ENCODE measurements around the gene FMN2. TPM values are rescaled to one million over a fixed set of nuclear protein-coding genes. Genes with fewer than 3 reads are reported as not detected.
"Not testable (repeated sequence)": the region's sequence is repeated elsewhere in the genome, so short reads cannot be mapped to it uniquely, and the experiment has no call there.

Gene FMN2
- total RNA-seq, 2 donors from 2014 or later: not detected

GRCh38 chr1:240244968-240245628, 153.4 kb downstream of the FMN2 start:
- H3K9me3 Mint-ChIP-seq: peaks cover 10% of the 10 kb centered on the region
- H3K4me3 Mint-ChIP-seq: no peak overlapping the region
- no peak for ATAC-seq
- H3K27ac Mint-ChIP-seq: no peak overlapping the region
- H3K27me3 Mint-ChIP-seq: no peaks in the 10 kb centered on the region
- no peaks in the 10 kb centered on the region for H3K4me1 Mint-ChIP-seq (ENCODE audit: low read depth in 2 of 2)
- DNase-seq (ENCODE audit: low spot score): no peak
- H3K36me3 Mint-ChIP-seq: no peaks in the 10 kb centered on the region

- ATAC-seq (no peak), DNase-seq (ENCODE audit: low spot score) (no peak)
- H3K27me3 Mint-ChIP-seq: no peaks in the 10 kb centered on the region
- peaks cover 10% of the 10 kb centered on the region for H3K9me3 Mint-ChIP-seq
- no peaks in the 10 kb centered on the region for H3K4me1 Mint-ChIP-seq (ENCODE audit: low read depth in 2 of 2)
- no peak overlapping the region for H3K4me3 Mint-ChIP-seq
- no peak overlapping the region for H3K27ac Mint-ChIP-seq
- no peaks in the 10 kb centered on the region for H3K36me3 Mint-ChIP-seq
These were observed 153.9 kb downstream of the FMN2 start for GRCh38 chr1:240245629-240246020.

DNA sequence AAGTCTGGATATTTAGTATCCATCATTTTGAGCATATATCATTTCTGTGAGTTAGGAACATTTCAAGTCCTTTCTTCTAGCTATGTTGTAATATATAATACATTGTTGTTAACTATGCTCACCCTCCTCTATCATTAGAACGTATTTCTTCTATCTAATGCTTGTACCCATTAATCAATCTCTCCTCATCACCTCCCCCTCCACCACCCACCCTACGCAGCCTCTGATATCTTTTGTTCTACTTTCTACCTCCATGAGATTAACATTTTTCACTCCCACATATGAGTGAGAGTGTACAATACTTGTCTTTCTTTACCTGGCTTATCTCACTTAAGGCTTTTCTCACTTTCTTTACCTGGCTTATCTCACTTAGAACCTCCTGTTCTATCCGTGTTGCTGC, 156.2 kb downstream of the FMN2 start:
- no peaks in the 10 kb centered on the region for H3K4me1 Mint-ChIP-seq (ENCODE audit: low read depth in 2 of 2)
- ATAC-seq (no peak), DNase-seq (ENCODE audit: low spot score) (no peak)
- no peak overlapping the region for H3K27ac Mint-ChIP-seq
- peaks cover 9% of the 10 kb centered on the region for H3K9me3 Mint-ChIP-seq
- H3K27me3 Mint-ChIP-seq: peaks cover 0 to 3% of the 10 kb centered on the region in 2 donors
- H3K4me3 Mint-ChIP-seq: no peak overlapping the region
- H3K36me3 Mint-ChIP-seq: no peaks in the 10 kb centered on the region

DNA sequence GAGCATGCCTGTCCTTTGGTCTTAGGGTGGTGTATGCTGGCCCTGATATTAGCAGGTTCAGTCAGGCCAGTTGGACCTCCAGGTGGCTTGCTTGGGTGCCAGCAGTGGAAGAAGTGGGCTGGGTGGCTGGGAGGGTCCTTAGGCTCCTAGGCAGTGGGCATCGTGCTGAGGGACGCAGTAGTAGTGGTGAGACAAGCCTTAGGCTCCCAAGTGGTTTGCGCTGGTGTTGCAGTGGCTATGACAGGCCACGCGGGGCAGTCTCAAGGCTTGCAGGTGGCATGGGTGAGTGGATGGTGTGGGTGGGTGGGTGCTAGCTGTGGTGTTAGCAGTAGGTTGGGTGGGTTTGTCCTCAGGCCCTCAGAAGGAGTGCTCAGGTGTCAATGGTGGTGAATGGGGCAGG, 162.3 kb downstream of the FMN2 start:
- no peak for DNase-seq (ENCODE audit: low spot score)

DNA sequence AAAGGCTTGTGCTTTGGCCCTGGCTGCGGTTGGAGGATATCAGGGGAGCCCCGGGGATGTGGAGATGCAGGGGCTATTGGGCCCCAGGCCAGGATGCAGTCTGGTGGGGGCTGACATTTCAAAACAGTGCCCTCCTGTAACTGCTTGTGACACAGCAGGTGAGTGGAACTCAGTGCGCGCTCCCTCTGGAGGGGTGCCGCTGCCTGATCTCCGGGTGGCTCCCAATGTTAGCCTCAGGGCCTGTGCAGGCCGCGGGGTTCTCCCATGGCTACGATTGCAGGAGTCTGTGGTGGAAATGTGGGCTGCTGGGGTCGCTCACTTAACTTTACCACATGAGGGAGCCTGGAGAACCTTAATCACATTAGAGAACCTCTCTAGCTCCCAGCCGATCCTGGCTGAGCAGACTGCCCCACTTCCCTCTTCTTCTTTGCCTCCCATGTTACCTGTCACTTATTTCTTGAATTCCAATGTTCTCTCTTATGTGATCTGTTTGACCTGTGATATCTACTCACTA, 163.2 kb downstream of the FMN2 start:
- Mint-ChIP-seq H3K4me3 (no peak overlapping the region), H3K4me1 (ENCODE audit: low read depth in 2 of 2) (no peaks in the 10 kb centered on the region), H3K27ac (no peak overlapping the region), H3K27me3 (peaks cover 0 to 3% of the 10 kb centered on the region in 2 donors), H3K36me3 (no peaks in the 10 kb centered on the region), H3K9me3 (peaks cover 15% of the 10 kb centered on the region)
- no peak for ATAC-seq
- no peak for DNase-seq (ENCODE audit: low spot score)

More for the DNA sequence above, 162.3 kb downstream of the FMN2 start:
- Mint-ChIP-seq H3K27ac (no peak overlapping the region), H3K4me3 (no peak overlapping the region), H3K36me3 (no peaks in the 10 kb centered on the region), H3K9me3 (peaks cover 15% of the 10 kb centered on the region), H3K4me1 (ENCODE audit: low read depth in 2 of 2) (no peaks in the 10 kb centered on the region), H3K27me3 (peaks cover 0 to 3% of the 10 kb centered on the region in 2 donors)
- ATAC-seq: no peak

DNA sequence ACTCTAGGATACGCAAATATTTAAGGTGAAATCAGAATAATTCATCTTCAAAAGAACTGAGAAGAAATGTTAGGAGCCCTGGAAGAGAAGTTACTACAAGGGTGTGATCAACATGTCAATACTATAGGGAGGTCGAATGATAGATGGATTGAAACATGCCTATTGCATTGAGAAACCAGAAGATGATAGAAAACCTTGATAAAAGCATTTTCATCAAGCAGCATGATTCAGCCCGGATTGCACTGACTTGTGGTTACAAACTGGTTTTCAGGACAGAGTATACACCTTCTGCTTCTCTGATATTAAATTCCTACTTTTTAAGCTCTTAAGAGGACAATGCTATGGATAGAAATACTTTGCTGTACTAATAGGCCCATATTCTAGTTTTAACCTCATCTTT, 164.2 kb downstream of the FMN2 start:
- Mint-ChIP-seq H3K4me3 (no peak overlapping the region), H3K4me1 (ENCODE audit: low read depth in 2 of 2) (no peaks in the 10 kb centered on the region), H3K9me3 (peaks cover 15% of the 10 kb centered on the region), H3K36me3 (no peaks in the 10 kb centered on the region), H3K27me3 (peaks cover 0 to 3% of the 10 kb centered on the region in 2 donors), H3K27ac (no peak overlapping the region)
- no peak for DNase-seq (ENCODE audit: low spot score)
- no peak for ATAC-seq

- Mint-ChIP-seq H3K4me3 (no peak overlapping the region), H3K4me1 (ENCODE audit: low read depth in 2 of 2) (no peaks in the 10 kb centered on the region), H3K9me3 (peaks cover 15% of the 10 kb centered on the region), H3K27me3 (peaks cover 0 to 3% of the 10 kb centered on the region in 2 donors), H3K27ac (no peak overlapping the region), H3K36me3 (no peaks in the 10 kb centered on the region)
- ATAC-seq (no peak), DNase-seq (ENCODE audit: low spot score) (no peak)
These were observed 165.3 kb downstream of the FMN2 start for GRCh38 chr1:240256836-240257503.

DNA sequence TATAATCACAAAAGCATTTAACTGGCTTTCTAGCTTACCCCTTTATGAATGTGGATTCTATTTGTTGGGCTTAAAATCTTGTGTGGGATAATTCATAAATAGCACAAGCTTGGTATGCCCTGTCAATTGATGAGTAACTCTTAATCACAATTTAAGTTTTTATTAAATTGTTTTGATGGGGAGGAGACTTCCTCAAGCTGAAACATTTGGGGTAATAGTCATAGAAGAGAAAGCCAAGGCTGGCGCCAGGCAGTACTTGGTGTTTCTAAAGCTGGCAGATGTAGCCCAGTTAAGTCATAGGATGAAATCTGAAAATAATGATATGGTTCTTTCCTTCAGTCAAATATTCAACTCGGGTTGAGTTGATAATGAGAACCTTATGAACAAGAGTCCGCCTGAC, 167.2 kb downstream of the FMN2 start:
- Mint-ChIP-seq H3K9me3 (peaks cover 9% of the 10 kb centered on the region), H3K36me3 (no peaks in the 10 kb centered on the region), H3K27me3 (no peaks in the 10 kb centered on the region), H3K27ac (no peak overlapping the region), H3K4me1 (ENCODE audit: low read depth in 2 of 2) (no peaks in the 10 kb centered on the region), H3K4me3 (no peak overlapping the region)
- ATAC-seq (no peak), DNase-seq (ENCODE audit: low spot score) (no peak)

DNA sequence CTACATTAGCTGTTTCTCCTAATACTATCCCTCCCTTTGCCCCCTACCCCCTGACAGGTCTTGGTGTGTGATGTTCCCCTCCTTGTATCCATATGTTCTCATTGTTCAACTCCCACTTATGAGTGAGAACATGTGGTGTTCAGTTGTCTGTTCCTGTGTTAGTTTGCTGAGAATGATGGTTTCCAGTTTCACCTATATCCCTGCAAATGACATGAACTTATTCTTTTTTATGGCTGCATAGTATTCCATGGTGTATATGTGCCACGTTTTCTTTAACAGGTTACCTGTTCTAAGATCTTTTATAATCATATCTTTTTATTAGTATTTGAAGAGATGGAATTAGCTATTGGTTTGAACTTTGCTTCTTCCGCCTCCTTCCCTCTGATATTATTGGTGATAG, 172.8 kb downstream of the FMN2 start:
- ATAC-seq; H3K27ac Mint-ChIP-seq; H3K4me3 Mint-ChIP-seq; H3K27me3 Mint-ChIP-seq; DNase-seq (ENCODE audit: low spot score); H3K4me1 Mint-ChIP-seq (ENCODE audit: low read depth in 2 of 2); H3K9me3 Mint-ChIP-seq; H3K36me3 Mint-ChIP-seq: not testable (repeated sequence)

DNA sequence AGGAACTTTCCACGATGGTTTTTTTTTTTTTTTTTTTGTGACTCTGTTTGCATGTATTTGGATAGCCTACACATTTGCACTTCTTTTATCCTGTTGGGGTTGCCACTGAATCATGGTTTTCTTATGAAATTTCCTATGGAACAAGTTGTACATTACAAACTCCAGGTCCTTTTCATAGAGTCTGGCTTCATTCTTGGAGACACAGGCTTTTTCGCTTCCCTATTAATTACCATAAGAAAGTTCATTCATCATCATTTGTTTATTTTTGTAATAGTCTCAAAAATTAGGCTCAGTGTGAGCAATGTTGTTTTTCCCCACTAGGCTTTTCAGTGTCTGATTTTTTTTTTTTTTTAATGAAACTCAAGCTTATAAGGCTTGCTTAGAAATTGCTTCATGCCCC, 179.4 kb downstream of the FMN2 start:
- H3K27ac Mint-ChIP-seq: no peak overlapping the region
- ATAC-seq (no peak), DNase-seq (ENCODE audit: low spot score) (no peak)
- H3K4me3 Mint-ChIP-seq: no peak overlapping the region
- no peaks in the 10 kb centered on the region for H3K4me1 Mint-ChIP-seq (ENCODE audit: low read depth in 2 of 2)
- H3K36me3 Mint-ChIP-seq: peaks cover 9% of the 10 kb centered on the region
- no peaks in the 10 kb centered on the region for H3K27me3 Mint-ChIP-seq
- peaks cover 9% of the 10 kb centered on the region for H3K9me3 Mint-ChIP-seq

GRCh38 chr1:240274569-240274968, 182.9 kb downstream of the FMN2 start:
- H3K27me3 Mint-ChIP-seq: no peaks in the 10 kb centered on the region
- ATAC-seq (no peak), DNase-seq (ENCODE audit: low spot score) (no peak)
- no peak overlapping the region for H3K4me3 Mint-ChIP-seq
- H3K9me3 Mint-ChIP-seq: peaks cover 9% of the 10 kb centered on the region
- no peak overlapping the region for H3K27ac Mint-ChIP-seq
- peaks cover 9% of the 10 kb centered on the region for H3K36me3 Mint-ChIP-seq
- H3K4me1 Mint-ChIP-seq (ENCODE audit: low read depth in 2 of 2): no peaks in the 10 kb centered on the region

GRCh38 chr1:240275219-240275618, 183.5 kb downstream of the FMN2 start:
- not testable (repeated sequence) for H3K27ac Mint-ChIP-seq; H3K36me3 Mint-ChIP-seq; H3K9me3 Mint-ChIP-seq; H3K27me3 Mint-ChIP-seq; ATAC-seq; H3K4me1 Mint-ChIP-seq (ENCODE audit: low read depth in 2 of 2); DNase-seq (ENCODE audit: low spot score); H3K4me3 Mint-ChIP-seq

GRCh38 chr1:240278082-240278481, 186.4 kb downstream of the FMN2 start:
- no peak overlapping the region for H3K4me3 Mint-ChIP-seq
- H3K36me3 Mint-ChIP-seq: peaks cover 9% of the 10 kb centered on the region
- DNase-seq (ENCODE audit: low spot score) (no peak), ATAC-seq (no peak)
- no peaks in the 10 kb centered on the region for H3K4me1 Mint-ChIP-seq (ENCODE audit: low read depth in 2 of 2)
- H3K27me3 Mint-ChIP-seq: no peaks in the 10 kb centered on the region
- H3K9me3 Mint-ChIP-seq: peaks cover 9% of the 10 kb centered on the region
- H3K27ac Mint-ChIP-seq: no peak overlapping the region

DNA sequence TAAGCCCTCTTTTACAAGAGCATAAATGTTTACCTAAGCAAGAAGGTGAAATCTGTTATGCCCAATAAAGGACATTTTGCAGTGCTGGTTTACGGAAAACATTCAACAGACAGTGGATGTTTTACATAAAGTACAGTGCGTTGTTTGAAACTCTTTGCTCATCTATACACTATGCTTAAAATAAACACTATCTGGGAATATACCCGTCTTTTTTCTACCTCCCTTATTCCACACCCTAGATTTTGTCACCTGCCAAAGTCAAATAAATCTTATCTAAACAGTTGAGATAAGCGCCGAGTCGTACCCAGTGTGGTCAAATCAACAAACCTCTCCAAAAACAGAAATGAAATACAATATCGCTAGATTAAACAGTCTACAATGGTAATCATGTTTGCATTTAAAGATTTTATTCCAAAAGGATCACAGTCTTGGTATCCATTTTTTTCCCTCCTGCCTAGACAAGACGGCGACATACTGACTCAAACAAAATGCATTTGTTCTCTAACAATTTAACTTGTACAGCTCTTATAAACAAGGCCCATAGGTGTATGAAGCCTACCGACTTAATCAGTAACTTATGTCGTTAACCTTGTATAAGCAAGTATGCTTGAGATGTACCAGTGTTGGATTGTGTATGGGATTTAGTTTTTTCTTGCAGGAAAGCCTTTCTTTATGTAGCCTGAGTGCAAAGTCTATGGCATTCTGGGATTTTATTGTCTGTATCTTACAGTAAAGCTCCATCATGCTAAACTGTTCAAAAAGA, 189.1 kb downstream of the FMN2 start:
- Mint-ChIP-seq H3K27me3 (no peaks in the 10 kb centered on the region), H3K9me3 (peaks cover 3% of the 10 kb centered on the region), H3K4me1 (ENCODE audit: low read depth in 2 of 2) (no peaks in the 10 kb centered on the region), H3K36me3 (no peaks in the 10 kb centered on the region), H3K4me3 (no peak overlapping the region), H3K27ac (no peak overlapping the region)
- no peak for DNase-seq (ENCODE audit: low spot score)
- ATAC-seq: no peak
